ENCODE measurements around the gene ANKS6.

- TF ChIP-seq CTCF (IDR thresholded peaks at IDR 0.05) (no peak), EZH2 (IDR thresholded peaks at IDR 0.05) (no peak), EZH2phosphoT487 (IDR thresholded peaks at IDR 0.05) (no peak)
These were observed 6.7 kb downstream of the ANKS6 start for GRCh38 chr9:98789483-98790133.
